ENCODE data around the gene CMSS1. TPM values are rescaled to one million over a fixed set of nuclear protein-coding genes. Genes with fewer than 3 reads are reported as not detected.

CMSS1 gene
- total RNA-seq, 1 experiment from 2014 or later: 98.6 TPM

- no TSS peak for BruUV-seq (replicated peaks)
- TF ChIP-seq CTCF (conservative IDR thresholded peaks at IDR 0.05; ENCODE audit: low read depth, low read length) (no peak), EZH2 (IDR thresholded peaks at IDR 0.05; ENCODE audit: borderline replicate concordance, low read depth, low read length, poor library complexity, severe bottlenecking) (no peak)
These were observed 323.3 kb downstream of the CMSS1 start for GRCh38 chr3:100140976-100141375.

GRCh38 chr3:100141586-100141985, 323.9 kb downstream of the CMSS1 start:
- no TSS peak for BruUV-seq (replicated peaks)
- peaks cover 8% of the 10 kb centered on the region for H3K9me3 ChIP-seq (ENCODE audit: low read depth, low read length, poor library complexity, severe bottlenecking)
- TF ChIP-seq EZH2 (IDR thresholded peaks at IDR 0.05; ENCODE audit: borderline replicate concordance, low read depth, low read length, poor library complexity, severe bottlenecking) (no peak), CTCF (conservative IDR thresholded peaks at IDR 0.05; ENCODE audit: low read depth, low read length) (no peak)
- no peak overlapping the region for H3K27ac ChIP-seq (ENCODE audit: low read depth, low read length, poor library complexity, severe bottlenecking)
- no peak for DNase-seq (ENCODE audit: low spot score)
- CTCF ChIA-PET: no interaction called here
- H3K4me1 ChIP-seq (ENCODE audit: insufficient read depth, low read length, poor library complexity, severe bottlenecking): no peaks in the 10 kb centered on the region
- intact Hi-C loops (cut with micrococcal nuclease; ENCODE audit: unreplicated experiment): no loop called here
- no peaks in the 10 kb centered on the region for H3K36me3 ChIP-seq (ENCODE audit: insufficient read depth, low read length, poor library complexity, severe bottlenecking)
- POLR2A ChIA-PET (ENCODE audit: low non-redundant PET): no interaction called here
- H3K4me3 ChIP-seq (ENCODE audit: low read depth, low read length, poor library complexity, severe bottlenecking): no peak overlapping the region
- H3K27me3 ChIP-seq (replicated peaks; ENCODE audit: insufficient read depth, low read depth, low read length, poor library complexity): no peaks in the 10 kb centered on the region

More at GRCh38 chr3:100140976-100141375, 323.3 kb downstream of the CMSS1 start:
- H3K27ac ChIP-seq (ENCODE audit: low read depth, low read length, poor library complexity, severe bottlenecking): no peak overlapping the region
- H3K4me3 ChIP-seq (ENCODE audit: low read depth, low read length, poor library complexity, severe bottlenecking): no peak overlapping the region
- CTCF ChIA-PET: no interaction called here
- intact Hi-C loops (cut with micrococcal nuclease; ENCODE audit: unreplicated experiment): no loop called here
- H3K36me3 ChIP-seq (ENCODE audit: insufficient read depth, low read length, poor library complexity, severe bottlenecking): no peaks in the 10 kb centered on the region
- no peaks in the 10 kb centered on the region for H3K27me3 ChIP-seq (replicated peaks; ENCODE audit: insufficient read depth, low read depth, low read length, poor library complexity)
- POLR2A ChIA-PET (ENCODE audit: low non-redundant PET): no interaction called here
- no peaks in the 10 kb centered on the region for H3K4me1 ChIP-seq (ENCODE audit: insufficient read depth, low read length, poor library complexity, severe bottlenecking)
- peaks cover 8% of the 10 kb centered on the region for H3K9me3 ChIP-seq (ENCODE audit: low read depth, low read length, poor library complexity, severe bottlenecking)
- DNase-seq (ENCODE audit: low spot score): no peak

GRCh38 chr3:100144255-100144866, 326.7 kb downstream of the CMSS1 start:
- CTCF ChIA-PET: no interaction called here
- no peak for DNase-seq (ENCODE audit: low spot score)
- BruUV-seq (replicated peaks): no TSS peak
- Histone ChIP-seq H3K9me3 (ENCODE audit: low read depth, low read length, poor library complexity, severe bottlenecking) (peaks cover 8% of the 10 kb centered on the region), H3K27ac (ENCODE audit: low read depth, low read length, poor library complexity, severe bottlenecking) (no peak overlapping the region), H3K4me1 (ENCODE audit: insufficient read depth, low read length, poor library complexity, severe bottlenecking) (no peaks in the 10 kb centered on the region), H3K27me3 (replicated peaks; ENCODE audit: insufficient read depth, low read depth, low read length, poor library complexity) (no peaks in the 10 kb centered on the region), H3K4me3 (ENCODE audit: low read depth, low read length, poor library complexity, severe bottlenecking) (no peak overlapping the region), H3K36me3 (ENCODE audit: insufficient read depth, low read length, poor library complexity, severe bottlenecking) (no peaks in the 10 kb centered on the region)
- TF ChIP-seq CTCF (conservative IDR thresholded peaks at IDR 0.05; ENCODE audit: low read depth, low read length) (no peak), EZH2 (IDR thresholded peaks at IDR 0.05; ENCODE audit: borderline replicate concordance, low read depth, low read length, poor library complexity, severe bottlenecking) (no peak)
- POLR2A ChIA-PET (ENCODE audit: low non-redundant PET): no interaction called here
- intact Hi-C loops (cut with micrococcal nuclease; ENCODE audit: unreplicated experiment): no loop called here

All from A673 (cell line).